GM18519 (cell line): ENCODE measurements around the gene APPBP2.
A peak's percentile ranks its signal among the peaks of the same experiment; 100 is the strongest.
"Not testable (repeated sequence)": the region's sequence is repeated elsewhere in the genome, so short reads cannot be mapped to it uniquely, and the experiment has no call there.

Experiments
- ATAC-seq: cut with Tn5 transposase; IDR thresholded peaks from one replicate; pipeline ENCODE4 v1.9.1; 2021; ENCODE audit warnings: mild to moderate bottlenecking, moderate library complexity; ENCODE audit not compliant: unreplicated experiment, low FRiP score

The APPBP2 gene

DNA sequence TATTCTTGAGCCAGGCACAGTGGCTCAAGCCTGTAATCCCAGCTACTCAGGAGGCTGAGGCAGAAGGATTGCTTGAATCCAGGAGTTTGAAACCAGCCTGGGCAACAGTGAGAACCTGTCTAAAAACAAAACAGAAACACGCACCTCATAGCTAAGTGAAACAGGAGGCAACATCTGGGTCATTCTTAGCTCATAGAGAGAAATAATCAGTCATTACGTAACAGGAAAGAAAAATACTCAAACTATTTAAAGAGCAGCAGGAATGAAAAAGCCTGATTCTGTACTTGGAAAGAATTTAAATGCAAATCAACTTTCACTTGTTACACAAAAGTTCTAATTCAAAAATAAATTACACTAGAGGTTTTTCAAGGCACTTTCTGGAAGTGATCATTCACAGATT lies 86.5 kb downstream of the APPBP2 start:
- ATAC-seq = peak; percentile 53

DNA sequence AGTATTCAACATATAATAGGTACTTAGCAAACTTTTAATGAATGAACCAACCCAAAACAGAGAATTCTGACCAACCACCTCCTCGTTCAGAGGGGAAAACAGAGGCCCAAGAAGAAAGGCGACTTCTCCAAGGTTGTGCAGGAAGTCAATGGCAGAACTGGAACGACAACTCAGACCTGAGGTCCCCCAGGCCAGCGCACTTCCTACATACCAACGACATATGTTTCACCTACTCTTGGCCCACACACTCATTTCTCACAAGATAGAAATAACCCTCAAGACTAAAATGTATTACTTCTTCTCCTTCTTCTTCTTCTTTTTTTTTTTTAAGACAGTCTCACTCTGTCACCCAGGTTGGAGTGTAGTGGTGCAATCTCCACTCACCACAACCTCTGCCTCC lies 89.4 kb downstream of the APPBP2 start:
- no peak for ATAC-seq

DNA sequence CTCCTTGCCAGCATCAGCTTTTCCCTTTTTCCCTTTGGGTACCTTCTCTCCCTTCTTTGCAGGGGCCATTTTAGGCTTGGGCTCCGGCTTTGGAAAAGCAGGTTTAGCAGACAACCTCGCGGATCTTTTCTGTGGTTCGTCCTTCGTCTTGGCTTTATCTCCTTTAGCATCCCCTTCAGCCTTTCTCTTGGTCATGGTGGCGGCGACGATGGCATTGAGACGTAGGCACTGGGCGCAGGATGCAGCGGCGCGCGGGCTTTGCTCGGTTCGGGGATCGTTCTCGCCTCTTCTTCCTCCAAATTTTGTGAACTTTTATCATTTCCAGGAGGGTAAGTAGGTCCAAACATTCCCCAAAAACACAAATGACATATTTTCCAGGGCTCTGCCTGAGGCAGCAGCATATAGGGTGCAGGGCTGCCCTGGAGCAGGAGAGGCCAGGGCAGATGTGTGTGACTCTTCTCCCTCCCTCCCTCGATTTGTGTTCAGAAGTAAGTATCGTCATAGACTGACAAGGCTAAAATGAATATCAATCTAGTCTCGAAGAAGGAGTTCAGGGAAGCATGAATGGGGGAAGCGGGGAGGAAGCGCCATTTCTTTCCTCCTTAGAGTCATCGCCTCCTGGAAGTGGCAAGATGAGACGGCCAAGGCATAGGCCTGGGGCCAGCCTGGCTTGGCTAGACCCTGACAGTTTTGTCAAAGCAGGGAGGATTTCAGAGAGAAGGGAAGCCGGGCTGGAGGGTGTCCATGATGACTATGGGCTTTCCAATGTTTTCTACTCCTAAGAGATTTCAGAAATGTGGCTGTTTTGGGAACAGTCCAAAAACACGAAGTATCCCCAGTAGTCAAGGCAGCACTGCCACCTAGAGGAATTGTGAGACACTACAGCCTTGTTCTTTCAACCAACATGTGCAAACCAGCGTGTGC lies 90.5 kb downstream of the APPBP2 start:
- no peak for ATAC-seq

DNA sequence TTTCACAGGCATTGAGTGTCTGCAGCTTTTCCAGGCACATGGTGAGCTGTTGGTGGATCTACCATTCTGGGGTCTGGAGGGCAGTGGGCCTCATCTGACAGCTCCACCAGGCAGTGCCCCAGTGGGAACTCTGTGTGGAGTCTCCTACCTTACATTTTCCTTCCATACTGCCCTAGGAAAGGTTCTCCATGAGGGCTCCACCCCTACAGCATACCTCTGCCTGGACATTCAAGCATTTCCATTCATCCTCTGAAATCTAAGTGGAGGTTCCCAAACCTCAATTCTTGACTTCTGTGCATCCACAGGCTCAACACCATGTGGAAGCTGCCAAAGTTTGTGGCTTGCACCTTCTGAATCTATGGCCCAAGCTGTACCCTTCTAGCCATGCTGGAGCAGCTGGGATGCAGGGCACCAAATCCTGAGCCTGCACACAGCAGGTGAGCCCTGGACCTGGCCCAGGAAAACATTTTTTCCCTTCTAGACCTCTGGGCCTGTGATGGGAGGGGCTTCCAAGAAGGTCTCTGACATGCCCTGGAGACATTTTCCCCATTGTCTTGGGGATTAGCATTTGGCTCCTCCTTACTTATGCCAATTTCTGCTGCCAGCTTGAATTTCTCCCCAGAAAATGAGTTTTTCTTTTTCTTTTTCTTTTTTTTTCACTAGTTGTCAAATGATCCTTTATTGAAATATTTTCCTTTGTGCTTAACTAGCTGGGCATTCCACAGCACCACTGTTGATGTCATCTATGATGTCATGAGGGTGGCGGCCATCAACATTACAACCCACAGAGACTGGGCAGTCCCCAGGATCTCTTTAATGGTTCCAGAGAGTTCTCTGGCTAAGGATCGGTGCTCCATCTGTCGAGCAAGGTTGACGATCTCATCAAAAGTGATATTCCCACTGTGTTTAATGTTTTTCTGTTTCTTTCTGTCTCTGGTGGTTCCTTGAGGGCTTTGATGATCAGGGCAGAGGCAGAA lies 92.7 kb downstream of the APPBP2 start:
- not testable (repeated sequence) for ATAC-seq

DNA sequence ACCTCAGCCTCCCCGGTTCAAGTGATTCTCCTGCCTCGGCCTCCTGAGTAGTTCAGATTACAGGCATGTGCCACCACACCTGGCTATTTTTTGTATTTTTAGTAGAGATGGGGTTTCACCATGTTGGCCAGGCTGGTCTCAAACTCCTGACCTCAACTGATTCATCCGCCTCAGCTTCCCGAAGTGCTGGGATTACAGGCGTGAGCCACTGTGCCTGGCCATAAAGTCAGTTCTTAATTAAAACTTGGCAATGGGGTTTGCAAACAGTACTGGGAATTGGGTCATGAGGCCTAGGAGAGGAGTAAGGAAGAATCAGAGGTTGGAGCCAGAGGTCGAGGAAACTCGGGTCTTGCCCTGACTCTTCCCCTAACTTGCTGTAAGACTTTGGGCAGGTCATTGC lies 95.5 kb downstream of the APPBP2 start:
- ATAC-seq = not testable (repeated sequence)

DNA sequence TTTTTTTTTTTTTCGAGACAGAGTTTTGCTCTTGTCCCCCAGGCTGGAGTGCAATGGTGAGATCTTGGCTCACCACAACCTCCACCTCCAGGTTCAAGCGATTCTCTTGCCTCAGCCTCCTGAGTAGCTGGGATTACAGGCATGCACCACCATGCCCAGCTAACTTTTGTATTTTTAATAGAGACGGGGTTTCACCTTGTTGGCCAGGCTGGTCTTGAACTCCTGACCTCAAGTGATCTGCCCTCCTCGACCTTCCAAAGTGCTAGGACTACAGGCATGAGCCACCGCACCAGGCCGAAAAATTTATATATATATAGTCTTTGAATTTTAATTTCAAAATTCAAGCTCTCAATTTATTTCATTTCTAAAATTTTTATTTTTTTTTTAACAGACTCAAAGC lies 97.6 kb downstream of the APPBP2 start:
- not testable (repeated sequence) for ATAC-seq

DNA sequence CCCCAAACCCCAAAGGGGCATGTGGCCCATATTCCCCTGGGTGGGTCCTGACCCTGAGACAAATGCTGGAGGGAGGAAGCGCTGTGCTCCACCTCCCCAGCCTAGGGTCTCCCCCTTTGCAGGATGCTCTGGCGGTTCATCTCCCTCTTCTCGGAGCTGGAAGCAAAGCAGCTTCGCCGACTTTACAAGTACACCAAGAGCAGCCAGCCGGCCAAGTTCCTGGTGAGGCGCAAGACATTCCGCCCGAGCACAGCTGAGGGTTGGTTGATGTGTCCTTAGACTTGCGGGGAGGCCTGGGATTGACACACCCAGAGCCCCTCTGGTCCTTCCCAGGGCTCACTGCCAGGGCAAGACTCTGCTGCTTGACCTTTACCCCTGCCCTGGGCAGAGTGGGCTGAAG lies 99.4 kb downstream of the APPBP2 start:
- ATAC-seq = no peak

DNA sequence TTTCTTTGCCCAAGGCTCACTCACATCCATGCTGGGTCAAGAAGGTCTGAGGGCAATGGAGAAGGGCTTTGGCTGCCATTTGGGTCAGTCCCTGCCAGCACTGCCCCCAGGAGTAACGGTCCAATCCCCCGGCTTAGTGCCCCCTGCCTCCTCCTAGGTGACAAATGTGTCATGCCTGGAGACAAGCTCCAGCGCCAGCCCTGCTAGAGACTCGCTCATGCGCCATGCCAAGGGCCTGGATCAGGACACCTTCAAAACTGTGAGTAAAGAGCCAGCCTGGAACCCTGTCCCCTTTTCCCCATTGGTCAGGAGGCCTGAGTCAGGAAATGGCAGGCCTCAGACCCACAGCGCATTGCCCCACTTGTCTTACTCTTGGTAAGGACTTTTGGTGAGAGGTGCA lies 100.4 kb downstream of the APPBP2 start:
- no peak for ATAC-seq

DNA sequence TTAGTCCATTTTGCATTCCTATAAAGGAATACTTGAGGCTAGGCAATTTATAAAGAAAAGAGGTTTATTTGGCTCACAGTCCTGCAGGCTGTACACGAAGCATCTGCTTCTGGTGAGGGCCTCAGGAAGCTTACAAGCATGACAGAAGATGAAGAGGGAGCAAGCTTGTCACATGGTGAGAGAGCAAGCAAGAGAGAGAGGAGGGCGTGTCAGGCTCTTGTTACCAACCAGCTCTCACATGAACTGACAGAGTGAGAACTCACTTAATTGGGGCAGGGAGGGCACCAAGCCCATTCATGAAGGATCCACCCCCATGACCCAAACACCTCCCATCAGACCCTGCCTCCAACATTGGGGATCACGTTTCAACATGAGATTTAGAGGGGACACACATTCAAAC lies 102.2 kb downstream of the APPBP2 start:
- no peak for ATAC-seq

DNA sequence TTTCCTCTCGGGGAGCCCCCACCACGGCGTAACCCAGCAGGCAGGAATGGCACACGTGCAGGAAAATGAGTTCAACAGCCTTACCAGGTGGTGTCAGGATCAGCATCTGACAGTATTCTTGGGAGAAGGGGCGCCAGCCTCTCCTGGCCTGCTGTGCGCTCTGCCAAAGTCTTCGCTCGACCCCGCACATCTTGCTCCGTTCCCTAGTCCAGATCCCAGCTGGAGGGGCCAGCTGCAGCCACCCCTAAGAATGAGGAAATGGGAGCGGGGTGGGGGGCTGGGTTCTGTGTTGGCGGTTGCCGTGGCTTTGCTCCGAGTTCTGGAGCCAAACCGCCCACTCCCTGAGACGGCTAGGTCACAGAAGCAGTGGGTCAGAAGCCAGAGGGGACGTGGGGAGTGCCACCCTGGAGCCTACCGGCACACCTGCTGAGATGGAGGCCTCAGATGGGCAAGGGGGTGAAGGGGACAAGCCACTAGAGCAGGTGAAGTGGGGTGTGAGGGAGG lies 103.8 kb downstream of the APPBP2 start, which contains the start of gene CHCT1:
Gene CHCT1, plus strand, starts transcription at position 328 of the 504 bp plus-strand sequence. Its CDS starts 104 bp downstream, at position 432.
- no peak for ATAC-seq

DNA sequence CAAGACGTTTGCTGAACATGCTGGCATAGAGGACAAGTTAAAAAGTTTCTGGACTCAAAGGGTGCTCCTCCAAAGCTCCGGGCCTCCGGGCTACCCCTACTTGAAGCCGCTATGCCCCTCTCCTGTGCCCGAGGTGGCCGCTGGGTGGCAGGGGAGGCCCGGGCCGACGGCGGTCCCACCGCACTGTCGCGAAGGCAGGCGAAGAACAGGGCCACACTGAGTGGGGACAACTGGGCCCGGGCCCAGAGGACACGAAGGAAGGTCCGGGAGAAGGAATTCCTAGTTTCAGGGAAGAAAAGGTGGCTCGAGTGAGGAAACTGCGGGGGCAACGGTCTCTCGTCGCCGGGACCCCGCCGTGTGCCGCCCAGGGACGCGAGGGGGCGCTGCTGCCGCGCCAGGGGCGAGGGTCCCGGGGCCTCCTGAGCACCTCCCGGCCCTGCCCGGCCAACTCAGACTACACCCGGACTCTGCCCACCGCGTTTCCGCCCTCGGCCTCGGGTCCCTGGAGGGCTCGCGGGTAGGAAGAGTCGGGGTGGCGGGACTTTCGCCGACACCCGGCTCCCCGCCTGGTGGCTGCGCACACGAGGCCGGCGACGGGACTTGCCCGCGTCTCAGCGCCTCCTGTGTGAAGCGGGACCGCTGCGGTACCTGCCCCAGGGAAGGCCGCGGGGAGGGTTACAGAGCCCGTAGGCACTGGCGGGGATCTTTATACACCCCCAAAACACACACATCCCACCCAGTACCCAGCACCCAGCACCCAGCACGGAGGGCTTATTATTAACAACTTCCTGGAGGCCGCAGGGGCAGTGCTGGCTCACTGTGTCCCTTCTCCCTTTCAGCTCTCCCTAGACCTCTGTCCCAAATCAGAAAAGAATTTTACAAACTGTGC lies 104.5 kb downstream of the APPBP2 start:
- ATAC-seq = peak; percentile 65

DNA sequence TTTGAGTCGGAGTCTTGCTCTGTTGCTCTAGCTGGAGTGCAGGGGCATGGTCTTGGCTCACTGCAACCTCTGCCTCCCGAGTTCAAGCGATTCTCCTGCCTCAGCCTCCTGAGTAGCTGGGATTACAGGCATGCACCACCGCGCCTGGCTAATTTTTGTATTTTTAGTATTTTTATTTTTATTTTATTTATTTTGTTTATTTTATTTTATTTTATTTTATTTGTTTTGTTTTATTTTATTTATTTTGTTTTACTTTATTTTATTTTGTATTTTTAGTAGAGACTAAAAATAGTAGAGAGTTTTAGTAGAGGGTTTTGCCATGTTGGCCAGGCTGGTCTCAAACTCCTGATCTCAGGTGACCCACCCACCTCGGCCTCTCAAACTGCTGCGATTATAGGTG lies 106.2 kb downstream of the APPBP2 start:
- not testable (repeated sequence) for ATAC-seq

DNA sequence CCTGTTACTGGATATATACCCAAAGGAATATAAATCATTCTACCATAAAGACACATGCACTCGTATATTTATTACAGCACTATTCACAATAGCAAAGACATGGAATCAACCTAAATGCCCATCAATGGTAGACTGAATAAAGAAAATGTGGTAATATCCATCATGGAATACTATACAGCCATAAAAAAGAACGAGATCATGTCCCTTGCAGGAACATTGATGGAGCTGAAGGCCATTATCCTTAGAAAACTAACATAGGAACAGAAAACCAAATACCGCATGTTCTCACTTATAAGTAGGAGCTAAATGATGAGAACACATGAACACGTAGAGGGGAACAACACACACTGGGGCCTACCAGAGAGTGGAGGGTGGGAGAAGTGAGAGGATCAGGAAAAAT lies 107.0 kb downstream of the APPBP2 start:
- ATAC-seq = not testable (repeated sequence)

DNA sequence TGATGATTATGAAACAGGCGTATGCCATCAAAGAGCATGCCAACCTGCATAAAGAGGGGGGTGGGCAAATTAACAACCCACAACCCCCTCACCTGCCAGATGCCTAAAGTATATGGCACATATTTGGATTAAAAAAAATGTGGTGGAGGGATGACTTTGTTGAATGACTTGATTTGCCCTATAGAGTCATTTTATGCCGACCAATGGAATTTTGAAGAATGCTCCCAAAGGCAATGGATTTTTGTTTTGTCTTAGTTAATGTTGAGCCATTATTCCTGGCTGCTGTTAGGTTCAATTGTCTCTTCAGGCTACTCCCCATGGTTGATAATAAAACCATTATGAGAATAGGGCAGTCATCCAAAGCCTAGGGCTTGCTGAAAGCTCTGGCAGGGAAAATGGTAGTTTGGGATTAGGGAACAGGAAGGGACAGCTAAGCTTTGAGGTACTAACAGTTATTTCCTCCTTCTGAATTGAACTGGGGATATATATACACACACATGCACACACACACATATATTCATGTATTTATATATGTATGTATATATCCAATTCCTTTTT lies 109.6 kb downstream of the APPBP2 start:
- ATAC-seq = no peak

DNA sequence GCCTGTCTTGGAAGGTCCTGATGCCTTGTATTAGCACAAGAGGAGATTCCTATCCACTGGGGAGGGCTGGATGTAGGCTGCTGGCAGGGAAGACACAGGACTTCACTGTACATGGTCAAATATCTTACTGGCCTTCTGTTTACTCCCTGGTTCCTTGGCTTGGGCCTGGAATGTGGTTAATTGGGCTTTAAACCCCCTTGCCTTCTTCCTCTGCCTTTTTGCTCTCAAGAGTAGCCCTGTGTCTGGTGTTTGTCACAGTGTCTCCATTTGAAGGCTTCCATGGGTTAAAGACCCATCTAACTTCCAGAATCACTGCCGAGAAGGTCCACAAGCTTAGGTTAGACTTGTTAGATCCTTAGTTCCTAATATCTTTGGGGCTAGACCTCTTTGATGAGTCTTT lies 110.9 kb downstream of the APPBP2 start:
- no peak for ATAC-seq

DNA sequence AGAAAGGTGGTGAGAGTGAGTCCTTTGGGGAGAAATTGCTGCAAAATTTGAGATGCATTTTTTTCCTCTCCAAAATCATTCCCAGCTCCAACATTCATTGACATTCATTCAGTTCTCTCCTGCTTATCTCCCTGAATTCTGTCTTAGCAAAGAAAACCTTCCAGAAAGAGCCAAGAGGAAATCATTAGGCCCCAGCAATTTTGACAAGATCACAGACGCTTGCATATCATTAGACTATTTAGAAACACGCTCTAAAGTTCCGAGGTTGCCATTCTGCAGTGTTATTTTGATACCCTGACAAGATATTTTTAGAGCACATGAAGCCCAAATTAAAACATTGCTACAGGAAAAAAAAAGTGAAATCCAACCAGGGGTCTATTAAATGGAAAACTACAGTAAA lies 113.3 kb downstream of the APPBP2 start:
- no peak for ATAC-seq

DNA sequence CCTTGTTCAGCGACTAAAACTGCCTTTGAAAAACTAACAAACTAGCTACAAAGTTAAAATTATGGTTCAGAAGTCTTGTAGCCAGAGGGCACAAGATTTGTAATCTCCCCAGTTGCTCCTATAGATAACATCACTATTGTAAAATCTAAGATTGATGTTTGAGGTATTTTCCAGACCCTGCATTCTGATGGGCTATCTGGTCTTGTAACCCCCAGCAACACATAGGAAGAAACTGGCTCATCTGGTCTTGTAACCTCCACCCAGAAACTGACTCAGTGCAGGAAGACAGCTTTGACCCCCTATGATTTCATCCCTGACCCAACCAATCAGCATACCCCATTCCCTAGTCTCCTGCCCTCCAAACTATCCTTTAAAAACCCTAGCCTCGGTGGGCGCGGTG lies 116.0 kb downstream of the APPBP2 start:
- no peak for ATAC-seq

DNA sequence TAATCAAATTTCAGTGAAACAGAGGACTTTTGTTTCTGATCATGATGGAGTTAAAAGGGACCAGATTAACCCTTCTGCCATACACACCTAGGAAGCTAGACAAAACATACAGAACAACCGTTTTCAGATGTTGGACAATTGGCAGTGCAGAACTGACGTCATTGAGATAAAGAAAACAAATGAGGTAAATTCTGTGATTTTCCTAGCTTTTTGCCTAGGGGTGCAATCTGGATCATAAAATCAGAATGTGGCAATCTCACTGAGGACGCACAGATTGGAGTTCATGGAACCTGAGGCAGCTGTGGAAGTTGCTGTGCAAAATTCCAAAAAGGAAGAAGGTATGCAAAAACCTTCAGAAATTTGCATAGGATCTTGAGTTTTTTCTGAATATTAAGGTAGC lies 119.2 kb downstream of the APPBP2 start:
- ATAC-seq = no peak

DNA sequence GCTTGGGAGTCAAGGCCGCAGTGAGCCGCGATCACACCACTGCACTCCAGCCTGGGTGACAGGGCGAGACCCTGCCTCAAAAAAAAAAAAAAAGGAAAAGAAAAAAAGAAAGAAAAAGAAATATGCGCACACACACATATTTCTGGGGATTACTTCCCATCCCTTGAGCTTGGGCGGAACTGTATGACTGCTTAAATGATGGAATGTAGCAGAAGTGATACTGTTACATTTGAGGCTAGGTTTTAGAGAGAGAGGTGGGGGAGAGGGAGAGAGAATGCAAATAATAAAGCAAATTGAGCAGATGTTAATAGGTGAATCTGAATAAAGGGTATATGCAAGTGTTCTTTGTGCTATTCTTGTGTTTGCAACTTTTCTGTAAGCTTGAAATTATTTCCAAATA lies 122.1 kb downstream of the APPBP2 start:
- no peak for ATAC-seq

DNA sequence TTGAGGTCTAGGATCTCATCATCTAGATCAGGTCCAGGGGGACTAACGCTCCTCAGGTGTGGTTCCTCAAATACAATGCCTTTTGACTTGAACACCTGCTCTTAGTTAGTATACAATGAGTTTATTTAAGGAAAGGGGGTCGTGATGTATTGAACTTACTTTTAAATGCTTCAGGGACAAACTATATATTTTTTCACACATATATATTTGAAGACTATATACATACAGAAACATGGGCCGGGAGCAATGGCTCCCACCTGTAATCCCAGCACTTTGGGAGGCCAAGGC lies 122.6 kb downstream of the APPBP2 start:
- ATAC-seq = no peak
